HepG2 (cell line): Measurements from ENCODE around the gene ASXL1. TPM values are rescaled to one million over a fixed set of nuclear protein-coding genes. Genes with fewer than 3 reads are reported as not detected.
A peak's percentile ranks its signal among the peaks of the same experiment; 100 is the strongest.

Source experiments
- CEBPG ChIP-seq: IDR thresholded peaks from 2 replicates; pipeline ENCODE4 v1.6.1; 2016
- FIP1L1 ChIP-seq: fragments of 200-400 bp; formaldehyde crosslinking; IDR thresholded peaks from 2 replicates; pipeline ENCODE4 v1.6.1; 2018; ENCODE audit warnings: low read depth, mild to moderate bottlenecking, low read length, moderate library complexity, borderline replicate concordance; ENCODE audit not compliant: insufficient read depth
- FOXC1 ChIP-seq: sonication (generic); formaldehyde crosslinking; IDR thresholded peaks from 2 replicates; pipeline ENCODE4 v1.8.0; 2022; ENCODE audit warnings: mild to moderate bottlenecking, missing genetic modification reagents, borderline replicate concordance
- KDM3A ChIP-seq: IDR thresholded peaks from 2 replicates; pipeline ENCODE4 v1.6.1; 2018; ENCODE audit warnings: low read depth, missing compliant biosample characterization
- NFRKB ChIP-seq: fragments of 450-650 bp; IDR thresholded peaks from 2 replicates; pipeline ENCODE4 v1.6.1; 2017
- REL ChIP-seq: sonication (generic); formaldehyde crosslinking; conservative IDR thresholded peaks from 2 replicates; pipeline ENCODE4 v1.8.0; 2022; ENCODE audit warnings: mild to moderate bottlenecking, missing genetic modification reagents, moderate library complexity
- XRCC5 ChIP-seq: fragments of 200-400 bp; formaldehyde crosslinking; optimal IDR thresholded peaks from 2 replicates; pipeline ENCODE3; 2017; ENCODE audit warnings: mild to moderate bottlenecking, low read length
- ZFY ChIP-seq: sonication (generic); formaldehyde crosslinking; IDR thresholded peaks from 2 replicates; pipeline ENCODE4 v1.4.0; 2020; ENCODE audit warnings: missing genetic modification reagents
- ZNF10 ChIP-seq: sonication (generic); formaldehyde crosslinking; IDR thresholded peaks from 2 replicates; pipeline ENCODE4 v1.4.0; 2020; ENCODE audit warnings: mild to moderate bottlenecking, low read depth, missing genetic modification reagents, borderline replicate concordance
- ZNF136 ChIP-seq: sonication (generic); formaldehyde crosslinking; IDR thresholded peaks from 2 replicates; pipeline ENCODE4 v1.8.1; 2022; ENCODE audit warnings: low read depth, mild to moderate bottlenecking, moderate library complexity, missing genetic modification reagents
- ZNF143 ChIP-seq: sonication (generic); formaldehyde crosslinking; IDR thresholded peaks from 2 replicates; pipeline ENCODE4 v1.4.0; 2020; ENCODE audit warnings: missing genetic modification reagents
- ZNF180 ChIP-seq: sonication (generic); formaldehyde crosslinking; IDR thresholded peaks from 2 replicates; pipeline ENCODE4 v1.4.0; 2020; ENCODE audit warnings: low read depth, missing genetic modification reagents, borderline replicate concordance
- ZNF235 ChIP-seq: sonication (generic); formaldehyde crosslinking; IDR thresholded peaks from 2 replicates; pipeline ENCODE4 v1.8.1; 2023; ENCODE audit warnings: mild to moderate bottlenecking, missing genetic modification reagents, borderline replicate concordance
- ZNF772 ChIP-seq: sonication (generic); formaldehyde crosslinking; IDR thresholded peaks from 2 replicates; pipeline ENCODE4 v1.5.0; 2020; ENCODE audit warnings: mild to moderate bottlenecking, missing genetic modification reagents
- ZSCAN29 ChIP-seq: sonication (generic); formaldehyde crosslinking; conservative IDR thresholded peaks from 2 replicates; pipeline ENCODE4 v1.4.0; 2020; ENCODE audit warnings: mild to moderate bottlenecking, missing genetic modification reagents
- ZZZ3 ChIP-seq: sonication (generic); formaldehyde crosslinking; IDR thresholded peaks from 2 replicates; pipeline ENCODE4 v1.4.0; 2020; ENCODE audit warnings: missing genetic modification reagents, mild to moderate bottlenecking, borderline replicate concordance
- polyA plus RNA-seq, 8 experiments: library from polyadenylated mRNA; depleted of rRNA in 3 of 8; stranded (reverse) in 7 of 8; unstranded in 1 of 8; fragments of >200 nt; fragmentation: Illumina TruSeq in 4 of 8; extraction: Trizol in 4 of 8; gene quantifications; 2 replicates each; pipeline versions ENCODE4 v1.2.1 to v1.2.3, GENCODE V29; 2011 to 2016; ENCODE audit warnings: low read depth in 4 of 8, missing spikeins in 1 of 8, mixed read lengths in 1 of 8; ENCODE audit not compliant: insufficient read depth in 1 of 8
- total RNA-seq, 5 experiments: library from RNA; depleted of rRNA; stranded (reverse); fragments of >200 nt; fragmentation: Illumina TruSeq; extraction: Trizol; gene quantifications; 2 replicates each; pipeline ENCODE4 v1.2.3, GENCODE V29; 2016; ENCODE audit warnings: low read depth in 1 of 5
- TF ChIP-seq, protein P1 (sequence below): sonication (generic); formaldehyde crosslinking; IDR thresholded peaks from 2 replicates; pipeline ENCODE4 v1.5.1; 2020; ENCODE audit warnings: mild to moderate bottlenecking, missing genetic modification reagents, moderate library complexity
- TF ChIP-seq, protein P2 (sequence below): sonication (generic); formaldehyde crosslinking; IDR thresholded peaks from 2 replicates; pipeline ENCODE4 v1.4.0; 2020; ENCODE audit warnings: mild to moderate bottlenecking, missing genetic modification reagents
- TF ChIP-seq, protein P3 (sequence below): sonication (generic); formaldehyde crosslinking; IDR thresholded peaks from 2 replicates; pipeline ENCODE4 v1.4.0; 2020; ENCODE audit warnings: missing genetic modification reagents

The ASXL1 gene
- total and polyA plus RNA-seq, 2 of the 13 experiments (the other 11 are each of a cell fraction or from before 2014, with no cell fraction given), result 62.1 to 74.8 TPM

DNA sequence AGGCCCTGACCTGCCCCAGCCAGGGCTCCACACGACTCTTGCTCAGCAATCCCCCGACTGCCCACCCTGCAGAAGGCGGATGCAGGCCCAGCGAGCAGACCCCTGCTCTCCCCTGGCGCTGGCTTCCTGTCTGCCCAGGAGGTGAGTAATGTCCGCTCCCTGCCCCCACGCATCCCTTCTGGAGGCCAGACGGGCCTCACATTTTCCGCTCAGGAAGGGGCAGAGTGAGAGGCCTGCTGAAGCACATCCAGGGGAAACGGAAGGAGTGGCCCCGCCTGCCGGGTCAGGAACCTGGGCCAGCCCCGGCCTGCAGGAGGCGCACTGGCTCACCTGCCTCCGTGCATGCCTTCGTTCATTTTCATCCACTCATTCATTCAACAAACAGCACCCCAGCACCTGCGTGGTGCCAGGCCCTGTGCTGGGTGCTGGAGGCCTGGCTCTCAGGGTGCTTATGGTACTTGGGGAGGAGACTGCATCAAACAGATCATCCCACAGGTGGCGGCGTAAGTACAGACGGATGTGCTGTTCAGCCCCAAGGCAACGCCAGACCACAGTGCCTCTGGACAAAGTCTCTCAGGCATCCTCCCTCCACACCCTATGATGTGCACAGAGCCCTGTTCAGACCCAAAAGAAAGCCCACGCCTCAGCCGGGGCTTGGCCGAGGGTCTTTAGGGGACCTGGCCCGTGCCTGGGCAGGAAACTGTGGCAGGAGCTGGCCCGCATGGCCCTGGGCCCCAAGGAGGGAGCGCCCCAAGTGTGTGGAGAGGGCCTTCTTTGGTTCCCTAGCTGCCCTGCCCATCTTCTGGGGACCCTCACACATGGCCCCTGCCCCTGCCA lies 112.1 kb downstream of the ASXL1 start (continued):
- TF ChIP-seq, protein P1, sequence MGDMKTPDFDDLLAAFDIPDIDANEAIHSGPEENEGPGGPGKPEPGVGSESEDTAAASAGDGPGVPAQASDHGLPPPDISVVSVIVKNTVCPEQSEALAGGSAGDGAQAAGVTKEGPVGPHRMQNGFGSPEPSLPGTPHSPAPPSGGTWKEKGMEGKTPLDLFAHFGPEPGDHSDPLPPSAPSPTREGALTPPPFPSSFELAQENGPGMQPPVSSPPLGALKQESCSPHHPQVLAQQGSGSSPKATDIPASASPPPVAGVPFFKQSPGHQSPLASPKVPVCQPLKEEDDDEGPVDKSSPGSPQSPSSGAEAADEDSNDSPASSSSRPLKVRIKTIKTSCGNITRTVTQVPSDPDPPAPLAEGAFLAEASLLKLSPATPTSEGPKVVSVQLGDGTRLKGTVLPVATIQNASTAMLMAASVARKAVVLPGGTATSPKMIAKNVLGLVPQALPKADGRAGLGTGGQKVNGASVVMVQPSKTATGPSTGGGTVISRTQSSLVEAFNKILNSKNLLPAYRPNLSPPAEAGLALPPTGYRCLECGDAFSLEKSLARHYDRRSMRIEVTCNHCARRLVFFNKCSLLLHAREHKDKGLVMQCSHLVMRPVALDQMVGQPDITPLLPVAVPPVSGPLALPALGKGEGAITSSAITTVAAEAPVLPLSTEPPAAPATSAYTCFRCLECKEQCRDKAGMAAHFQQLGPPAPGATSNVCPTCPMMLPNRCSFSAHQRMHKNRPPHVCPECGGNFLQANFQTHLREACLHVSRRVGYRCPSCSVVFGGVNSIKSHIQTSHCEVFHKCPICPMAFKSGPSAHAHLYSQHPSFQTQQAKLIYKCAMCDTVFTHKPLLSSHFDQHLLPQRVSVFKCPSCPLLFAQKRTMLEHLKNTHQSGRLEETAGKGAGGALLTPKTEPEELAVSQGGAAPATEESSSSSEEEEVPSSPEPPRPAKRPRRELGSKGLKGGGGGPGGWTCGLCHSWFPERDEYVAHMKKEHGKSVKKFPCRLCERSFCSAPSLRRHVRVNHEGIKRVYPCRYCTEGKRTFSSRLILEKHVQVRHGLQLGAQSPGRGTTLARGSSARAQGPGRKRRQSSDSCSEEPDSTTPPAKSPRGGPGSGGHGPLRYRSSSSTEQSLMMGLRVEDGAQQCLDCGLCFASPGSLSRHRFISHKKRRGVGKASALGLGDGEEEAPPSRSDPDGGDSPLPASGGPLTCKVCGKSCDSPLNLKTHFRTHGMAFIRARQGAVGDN (CRISPR knock-in tag), result peak; percentile 78
- TF ChIP-seq ZNF10 (CRISPR knock-in tag) (0 out of 2 replicates have a peak, but pooled peaks have one; percentile 45), ZNF136 (no peak), REL (CRISPR knock-in tag) (0 out of 2 replicates have a peak, but pooled peaks have one; percentile 46), CEBPG (CRISPR knock-in tag) (0 out of 2 replicates have a peak, but pooled peaks have one; percentile 14), XRCC5 (peak; percentile 62), FIP1L1 (no peak), ZNF143 (CRISPR knock-in tag) (0 out of 2 replicates have a peak, but pooled peaks have one; percentile 45), ZNF235 (CRISPR knock-in tag) (0 out of 2 replicates have a peak, but pooled peaks have one; percentile 57), ZFY (CRISPR knock-in tag) (peak; percentile 43; the same call in 1 of the 2 replicates), FOXC1 (CRISPR knock-in tag) (0 out of 2 replicates have a peak, but pooled peaks have one; percentile 64), ZZZ3 (no peak), NFRKB (no peak), ZNF772 (peak; percentile 16; the same call in 1 of the 2 replicates), ZNF180 (peak; percentile 59; the same call in 1 of the 2 replicates), KDM3A (CRISPR knock-in tag) (0 out of 2 replicates have a peak, but pooled peaks have one; percentile 35), ZSCAN29 (0 out of 2 replicates have a peak, but pooled peaks have one; percentile 55)
- TF ChIP-seq, protein P2, sequence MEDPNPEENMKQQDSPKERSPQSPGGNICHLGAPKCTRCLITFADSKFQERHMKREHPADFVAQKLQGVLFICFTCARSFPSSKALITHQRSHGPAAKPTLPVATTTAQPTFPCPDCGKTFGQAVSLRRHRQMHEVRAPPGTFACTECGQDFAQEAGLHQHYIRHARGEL (CRISPR knock-in tag), result peak; percentile 43; the same call in 1 of the 2 replicates
- TF ChIP-seq, protein P3, sequence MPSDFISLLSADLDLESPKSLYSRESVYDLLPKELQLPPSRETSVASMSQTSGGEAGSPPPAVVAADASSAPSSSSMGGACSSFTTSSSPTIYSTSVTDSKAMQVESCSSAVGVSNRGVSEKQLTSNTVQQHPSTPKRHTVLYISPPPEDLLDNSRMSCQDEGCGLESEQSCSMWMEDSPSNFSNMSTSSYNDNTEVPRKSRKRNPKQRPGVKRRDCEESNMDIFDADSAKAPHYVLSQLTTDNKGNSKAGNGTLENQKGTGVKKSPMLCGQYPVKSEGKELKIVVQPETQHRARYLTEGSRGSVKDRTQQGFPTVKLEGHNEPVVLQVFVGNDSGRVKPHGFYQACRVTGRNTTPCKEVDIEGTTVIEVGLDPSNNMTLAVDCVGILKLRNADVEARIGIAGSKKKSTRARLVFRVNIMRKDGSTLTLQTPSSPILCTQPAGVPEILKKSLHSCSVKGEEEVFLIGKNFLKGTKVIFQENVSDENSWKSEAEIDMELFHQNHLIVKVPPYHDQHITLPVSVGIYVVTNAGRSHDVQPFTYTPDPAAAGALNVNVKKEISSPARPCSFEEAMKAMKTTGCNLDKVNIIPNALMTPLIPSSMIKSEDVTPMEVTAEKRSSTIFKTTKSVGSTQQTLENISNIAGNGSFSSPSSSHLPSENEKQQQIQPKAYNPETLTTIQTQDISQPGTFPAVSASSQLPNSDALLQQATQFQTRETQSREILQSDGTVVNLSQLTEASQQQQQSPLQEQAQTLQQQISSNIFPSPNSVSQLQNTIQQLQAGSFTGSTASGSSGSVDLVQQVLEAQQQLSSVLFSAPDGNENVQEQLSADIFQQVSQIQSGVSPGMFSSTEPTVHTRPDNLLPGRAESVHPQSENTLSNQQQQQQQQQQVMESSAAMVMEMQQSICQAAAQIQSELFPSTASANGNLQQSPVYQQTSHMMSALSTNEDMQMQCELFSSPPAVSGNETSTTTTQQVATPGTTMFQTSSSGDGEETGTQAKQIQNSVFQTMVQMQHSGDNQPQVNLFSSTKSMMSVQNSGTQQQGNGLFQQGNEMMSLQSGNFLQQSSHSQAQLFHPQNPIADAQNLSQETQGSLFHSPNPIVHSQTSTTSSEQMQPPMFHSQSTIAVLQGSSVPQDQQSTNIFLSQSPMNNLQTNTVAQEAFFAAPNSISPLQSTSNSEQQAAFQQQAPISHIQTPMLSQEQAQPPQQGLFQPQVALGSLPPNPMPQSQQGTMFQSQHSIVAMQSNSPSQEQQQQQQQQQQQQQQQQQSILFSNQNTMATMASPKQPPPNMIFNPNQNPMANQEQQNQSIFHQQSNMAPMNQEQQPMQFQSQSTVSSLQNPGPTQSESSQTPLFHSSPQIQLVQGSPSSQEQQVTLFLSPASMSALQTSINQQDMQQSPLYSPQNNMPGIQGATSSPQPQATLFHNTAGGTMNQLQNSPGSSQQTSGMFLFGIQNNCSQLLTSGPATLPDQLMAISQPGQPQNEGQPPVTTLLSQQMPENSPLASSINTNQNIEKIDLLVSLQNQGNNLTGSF, result peak; percentile 16; the same call in 1 of the 2 replicates
